Stimulated activated CD4-positive, alpha-beta T cell treated with anti-CD3 and anti-CD28 coated beads, Interleukin-2, amount 100 ng/mL, for 24 hours (primary cell): ENCODE measurements around the gene TBC1D22B.

Source experiments
- DNase-seq, 2 donors: peaks; one replicate each; pipeline ENCODE4 v3.0.0-alpha.2; 2020

Gene TBC1D22B

GRCh38 chr6:37362101-37362828, 104.7 kb downstream of the TBC1D22B start:
- DNase-seq: no peak

GRCh38 chr6:37365791-37366190, 108.2 kb downstream of the TBC1D22B start:
- no peak for DNase-seq

- DNase-seq: no peak
These were observed 109.3 kb downstream of the TBC1D22B start for GRCh38 chr6:37366910-37367309.

GRCh38 chr6:37368961-37369320, 111.4 kb downstream of the TBC1D22B start:
- DNase-seq: no peak

GRCh38 chr6:37369321-37370201, 112.0 kb downstream of the TBC1D22B start:
- no peak for DNase-seq

- no peak for DNase-seq
These were observed 113.8 kb downstream of the TBC1D22B start for GRCh38 chr6:37371154-37372083.

GRCh38 chr6:37372116-37372515, 114.5 kb downstream of the TBC1D22B start:
- DNase-seq: no peak

GRCh38 chr6:37373822-37374471, 116.4 kb downstream of the TBC1D22B start:
- no peak for DNase-seq

- no peak for DNase-seq
These were observed 117.8 kb downstream of the TBC1D22B start for GRCh38 chr6:37375376-37375775.

- DNase-seq: no peak
These were observed 118.6 kb downstream of the TBC1D22B start for GRCh38 chr6:37376078-37376743.

GRCh38 chr6:37381579-37381978, 124.0 kb downstream of the TBC1D22B start:
- peak in 1 of 2 donors; percentile 18 for DNase-seq
